Measurements from ENCODE around the gene HMBS.

GRCh38 chr11:119113716-119114115 lies 29.0 kb downstream of the HMBS start:
- TF ChIP-seq EZH2 (IDR thresholded peaks at IDR 0.05; ENCODE audit: insufficient read depth, poor library complexity, severe bottlenecking) (no peak), EZH2phosphoT487 (IDR thresholded peaks at IDR 0.05; ENCODE audit: insufficient read depth, low read depth) (no peak)

All from GM23248 (cell line).